ENCODE measurements around the gene DDX50. TPM values are rescaled to one million over a fixed set of nuclear protein-coding genes. Genes with fewer than 3 reads are reported as not detected.
"Not testable (repeated sequence)": the region's sequence is repeated elsewhere in the genome, so short reads cannot be mapped to it uniquely, and the experiment has no call there.

DDX50 gene
- total RNA-seq, 4 donors from 2014 or later: 17.2 to 25.9 (median 23.7) TPM

GRCh38 chr10:68864611-68865010 is 36.5 kb upstream of the DDX50 start:
- no peak overlapping the region for H3K4me3 ChIP-seq
- in situ Hi-C loops (cut with MboI; ENCODE audit: low sequenced_read_pairs in 4 of 4): no loop called here
- no peak for DNase-seq
- no peak for ATAC-seq
- H3K4me1 ChIP-seq: no peaks in the 10 kb centered on the region
- TF ChIP-seq CTCF (IDR thresholded peaks at IDR 0.05 in 4 of 5, conservative IDR thresholded peaks at IDR 0.05 in 1 of 5) (no peak), POLR2A (IDR thresholded peaks at IDR 0.05) (no peak)
- H3K36me3 ChIP-seq: no peaks in the 10 kb centered on the region
- no peaks in the 10 kb centered on the region for H3K27me3 ChIP-seq
- H3K27ac ChIP-seq: no peak overlapping the region
- intact Hi-C loops (cut with DNase I; ENCODE audit: low total_unique reads): no loop called here
- no peaks in the 10 kb centered on the region for H3K9me3 ChIP-seq

- in situ Hi-C loops (cut with MboI; ENCODE audit: low sequenced_read_pairs in 4 of 4); H3K27ac ChIP-seq; H3K27me3 ChIP-seq; intact Hi-C loops (cut with DNase I; ENCODE audit: low total_unique reads); ATAC-seq; H3K36me3 ChIP-seq; H3K4me3 ChIP-seq; H3K9me3 ChIP-seq; DNase-seq: not testable (repeated sequence)
- H3K4me1 ChIP-seq: peaks cover 15 to 21% of the 10 kb centered on the region in 2 donors
Measured at GRCh38 chr10:68868173-68868572, 32.9 kb upstream of the DDX50 start.

GRCh38 chr10:68869623-68870022 is 31.5 kb upstream of the DDX50 start:
- intact Hi-C loops (cut with DNase I; ENCODE audit: low total_unique reads) (no loop called here), in situ Hi-C loops (cut with MboI; ENCODE audit: low sequenced_read_pairs in 4 of 4) (no loop called here)
- DNase-seq (no peak), ATAC-seq (no peak)
- H3K9me3 ChIP-seq: no peaks in the 10 kb centered on the region
- H3K4me3 ChIP-seq: no peak overlapping the region
- TF ChIP-seq CTCF (IDR thresholded peaks at IDR 0.05 in 4 of 5, conservative IDR thresholded peaks at IDR 0.05 in 1 of 5): no peak
- no peak for TF ChIP-seq POLR2A (IDR thresholded peaks at IDR 0.05)
- no peaks in the 10 kb centered on the region for H3K36me3 ChIP-seq
- peaks cover 15 to 21% of the 10 kb centered on the region in 2 donors for H3K4me1 ChIP-seq
- H3K27ac ChIP-seq: peak overlapping the region in 1 of 4 donors; percentile 74
- H3K27me3 ChIP-seq: no peaks in the 10 kb centered on the region

DNA sequence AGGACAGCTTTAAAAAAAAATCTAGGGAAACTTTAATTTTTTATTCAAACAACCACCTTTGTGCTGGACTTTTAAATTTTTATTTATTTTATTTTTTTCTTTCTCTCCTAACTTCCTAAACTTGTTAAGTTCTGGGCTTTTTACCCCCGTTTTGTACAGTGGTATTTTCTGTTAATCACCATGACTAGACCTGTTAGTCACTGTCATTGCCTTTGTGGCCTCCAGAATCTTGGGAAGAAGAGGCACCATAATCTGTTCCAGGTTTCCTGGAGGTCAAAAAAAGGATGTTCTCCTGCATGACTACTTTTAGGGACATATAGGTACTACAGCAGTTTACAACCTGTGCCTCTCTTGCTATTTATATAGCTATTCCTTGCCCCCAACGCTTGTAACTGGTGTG is 31.1 kb upstream of the DDX50 start:
- DNase-seq (no peak), ATAC-seq (no peak)
- intact Hi-C loops (cut with DNase I; ENCODE audit: low total_unique reads) (no loop called here), in situ Hi-C loops (cut with MboI; ENCODE audit: low sequenced_read_pairs in 4 of 4) (no loop called here)
- peak overlapping the region; percentile 35 to 77 (median 59) for H3K27ac ChIP-seq
- TF ChIP-seq CTCF (IDR thresholded peaks at IDR 0.05 in 4 of 5, conservative IDR thresholded peaks at IDR 0.05 in 1 of 5): no peak
- TF ChIP-seq POLR2A (IDR thresholded peaks at IDR 0.05): no peak
- no peaks in the 10 kb centered on the region for H3K36me3 ChIP-seq
- H3K4me3 ChIP-seq: no peak overlapping the region
- H3K9me3 ChIP-seq: no peaks in the 10 kb centered on the region
- no peaks in the 10 kb centered on the region for H3K27me3 ChIP-seq
- H3K4me1 ChIP-seq: peaks cover 15 to 21% of the 10 kb centered on the region in 2 donors

DNA sequence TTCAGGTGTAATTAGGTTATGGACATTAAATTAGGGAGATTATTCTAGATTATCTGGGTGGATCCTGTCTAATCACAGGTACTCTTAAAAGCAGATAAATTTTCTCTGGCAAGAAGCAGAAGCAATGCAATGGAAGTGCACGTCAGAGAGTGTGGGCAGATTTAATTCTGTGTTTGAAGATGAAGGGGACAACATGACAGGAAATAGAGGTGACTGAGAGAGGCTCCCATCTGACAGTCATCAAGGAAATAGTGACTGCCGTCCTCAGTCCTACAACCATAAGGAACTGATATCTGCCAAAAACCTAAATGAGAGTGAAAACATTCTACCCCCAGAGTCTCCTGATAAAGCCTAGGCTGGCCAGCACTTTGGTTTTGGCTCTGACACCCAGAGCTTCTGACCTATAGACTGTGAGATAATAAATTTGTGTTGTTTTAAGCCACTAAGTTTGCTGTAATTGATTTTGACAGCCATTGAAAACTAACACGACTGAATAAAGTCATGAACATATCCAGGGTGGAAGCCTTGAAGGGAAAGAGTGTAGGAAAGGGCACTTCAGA is 30.5 kb upstream of the DDX50 start:
- peaks cover 15 to 21% of the 10 kb centered on the region in 2 donors for H3K4me1 ChIP-seq
- H3K4me3 ChIP-seq: no peak overlapping the region
- H3K36me3 ChIP-seq: no peaks in the 10 kb centered on the region
- no peaks in the 10 kb centered on the region for H3K9me3 ChIP-seq
- ATAC-seq (no peak), DNase-seq (no peak)
- intact Hi-C loops (cut with DNase I; ENCODE audit: low total_unique reads) (no loop called here), in situ Hi-C loops (cut with MboI; ENCODE audit: low sequenced_read_pairs in 4 of 4) (no loop called here)
- H3K27me3 ChIP-seq: no peaks in the 10 kb centered on the region
- H3K27ac ChIP-seq: peak overlapping the region; percentile 35 to 77 (median 59)
- no peak for TF ChIP-seq CTCF (IDR thresholded peaks at IDR 0.05 in 4 of 5, conservative IDR thresholded peaks at IDR 0.05 in 1 of 5)
- no peak for TF ChIP-seq POLR2A (IDR thresholded peaks at IDR 0.05)
